Heart left ventricle (tissue), 16 donors: Measurements from ENCODE around the gene ASIC2. TPM values are rescaled to one million over a fixed set of nuclear protein-coding genes. Genes with fewer than 3 reads are reported as not detected.

Source experiments
- ATAC-seq, 4 donors: fragments of 200-7000 bp; cut with Tn5 transposase; one replicate each; pipeline ENCODE4 v1.9.1; 2020 to 2022; ENCODE audit warnings: moderate library complexity in 4 of 4, mild to moderate bottlenecking in 3 of 4, moderate number of reproducible peaks in 1 of 4
- DNase-seq, 5 donors: peaks; one replicate each; pipeline ENCODE4 v3.0.0-alpha.2; 2020
- H3K27ac ChIP-seq, 12 donors: fragments of 200-600 bp; sonication (generic) in 4 of 12; one replicate each; pipeline versions ENCODE4 v1.5.0 to v1.8.0; 2016 to 2022; ENCODE audit warnings: mild to moderate bottlenecking in 2 of 12
- H3K27me3 ChIP-seq, 9 donors: fragments of 200-600 bp; sonication (generic) in 2 of 9; one replicate each; pipeline versions ENCODE4 v1.5.1 to v1.8.0; 2016 to 2022; ENCODE audit warnings: mild to moderate bottlenecking in 3 of 9
- H3K36me3 ChIP-seq, 9 donors: fragments of 200-600 bp; sonication (generic) in 2 of 9; one replicate each; pipeline versions ENCODE4 v1.5.0 to v1.8.0; 2018 to 2022; ENCODE audit warnings: mild to moderate bottlenecking in 2 of 9
- H3K4me1 ChIP-seq, 12 donors: fragments of 200-600 bp; sonication (generic) in 4 of 12; one replicate each; pipeline versions ENCODE4 v1.5.0 to v1.8.0; 2016 to 2022; ENCODE audit warnings: mild to moderate bottlenecking in 3 of 12
- H3K4me3 ChIP-seq, 12 donors: fragments of 200-600 bp; sonication (generic) in 4 of 12; one replicate each; pipeline versions ENCODE4 v1.5.0 to v1.8.0; 2017 to 2022; ENCODE audit warnings: mild to moderate bottlenecking in 9 of 12, moderate library complexity in 4 of 12
- H3K9me3 ChIP-seq, 12 donors: fragments of 200-600 bp; sonication (generic) in 4 of 12; one replicate each; pipeline versions ENCODE4 v1.5.0 to v1.8.0; 2016 to 2022; ENCODE audit warnings: mild to moderate bottlenecking in 1 of 12
- POLR2A ChIP-seq, 2 donors: fragments of 450-650 bp; IDR thresholded peaks; one replicate each; pipeline ENCODE4 v1.6.1; 2017; ENCODE audit warnings: antibody characterized with exemption in 2 of 2, mild to moderate bottlenecking in 2 of 2, moderate library complexity in 2 of 2
- WGBS, 4 donors: extraction: QIAGEN DNeasy Blood & Tissue Kit in 2 of 4; methylation state at CpG; one replicate each; pipeline versions ENCODE4 v1.1.5 to v1.1.7; 2013 to 2018; 5-methylcytosine and 5-hydroxymethylcytosine counted together
- intact Hi-C, 10 donors: fragments of 100-400 bp; cut with DNase I; formaldehyde crosslinking; loops; one replicate each; pipeline versions ENCODE4 v1.11.1 to v1.14.2; 2022
- polyA plus RNA-seq, 2 donors: library from polyadenylated mRNA; stranded (reverse); fragments of 200-250 nt; gene quantifications; one replicate each; pipeline ENCODE4 v1.2.3, GENCODE V29; 2013
- total RNA-seq, 9 donors: library from RNA; depleted of rRNA in 2 of 9; stranded (reverse); fragments of >200 nt in 2 of 9; fragmentation: NEBNext Ultra II Directional in 3 of 9; extraction: Animal tissue kit (Norgen Biotek cat#: 25700) in 3 of 9; gene quantifications; one replicate each; pipeline versions ENCODE4 v1.1.0 to v1.2.4, GENCODE V29; 2016 to 2023
- TF ChIP-seq, protein P1 (sequence below), 12 donors: fragments of 200-600 bp; sonication (generic) in 4 of 12; IDR thresholded peaks; one replicate each; pipeline versions ENCODE4 v1.5.0 to v1.8.0; 2018 to 2022; ENCODE audit warnings: antibody characterized with exemption in 12 of 12, mild to moderate bottlenecking in 5 of 12
- donor health status: ischemic (EF 13 %, LVEDD 7.1; RV severe dilation, severe dysfunction).
- donor health status: healthy with polysubstance abuse.
- donor health status: DM: no; HTN: yes; CAD: no.
- donor health status: DM: no; HTN: no; CAD: no.
- donor health status: ischemic (EF 25% LVEDD 6.9; RV normal size, moderate dysfunction).
- donor health status: ischemic (EF 25% LVEDD 5.7; RV mildly dilated, moderate dysfunction).
- donor health status: healthy.
- donor health status: DM: yes; HTN: yes; CAD: no.
- donor health status: ischemic (EF 35%, LVEDD 5.7; RV mildly dilated, moderate dysfunction).
- donor health status: nonischemic (EF 11% LVEDD 7.7; RV severe dilation, severe dysfunction).
- donor health status: DM: yes; HTN: yes; CAD: no.
- donor health status: PGD.
- donor health status: ischemic (EF 29% LVEDD 5.4; RV normal size, mild dysfunction).
- donor health status: nonischemic (EF 23%, LVEDD 6.1; RV moderate dilation, normal function).

The ASIC2 gene
- total and polyA plus RNA-seq, 11 donors: 1.1 TPM; not detected in 10

DNA sequence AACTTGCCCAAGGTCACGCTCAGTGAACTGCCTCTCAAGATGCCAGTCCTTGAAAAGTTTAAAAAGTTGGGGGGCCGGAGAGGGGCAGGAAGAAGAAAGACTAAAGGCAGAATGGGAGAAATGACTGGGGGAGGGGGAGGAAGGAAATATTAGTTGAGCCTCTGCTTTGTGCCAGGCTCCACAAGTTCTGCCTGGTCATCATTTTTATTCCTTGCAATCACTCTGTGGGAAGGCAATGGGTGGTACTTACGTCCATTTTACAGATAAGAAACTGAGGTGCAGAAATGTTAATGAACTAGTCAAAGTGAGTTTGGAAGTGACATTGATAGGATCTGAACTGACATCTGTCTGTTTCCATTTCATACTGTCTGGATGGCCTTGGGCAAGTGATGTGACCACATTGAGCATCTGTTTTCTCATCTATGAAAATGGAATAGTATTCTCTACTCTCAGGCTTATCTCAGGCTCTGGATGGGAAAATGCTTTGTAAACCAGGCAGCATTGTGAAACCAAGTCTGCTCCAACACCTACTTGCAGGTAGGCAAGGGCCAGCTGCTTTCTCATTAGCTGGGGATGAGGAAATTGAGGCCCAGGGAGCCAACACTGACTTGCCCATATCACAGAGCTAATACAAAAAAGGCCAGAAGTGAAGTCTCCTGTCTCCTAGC is 19.2 kb downstream of the ASIC2 start:
- Histone ChIP-seq H3K4me1 (no peaks in the 10 kb centered on the region), H3K27me3 (peaks cover 0 to 20% (median 0%) of the 10 kb centered on the region in 9 donors), H3K27ac (no peak overlapping the region), H3K4me3 (no peak overlapping the region), H3K36me3 (no peaks in the 10 kb centered on the region), H3K9me3 (no peaks in the 10 kb centered on the region)
- ATAC-seq (no peak), DNase-seq (no peak)
- WGBS, 4 donors: 46 to 79% (median 77%) methylated on average over 3 of the region's 3 CpGs
- TF ChIP-seq, protein P1, sequence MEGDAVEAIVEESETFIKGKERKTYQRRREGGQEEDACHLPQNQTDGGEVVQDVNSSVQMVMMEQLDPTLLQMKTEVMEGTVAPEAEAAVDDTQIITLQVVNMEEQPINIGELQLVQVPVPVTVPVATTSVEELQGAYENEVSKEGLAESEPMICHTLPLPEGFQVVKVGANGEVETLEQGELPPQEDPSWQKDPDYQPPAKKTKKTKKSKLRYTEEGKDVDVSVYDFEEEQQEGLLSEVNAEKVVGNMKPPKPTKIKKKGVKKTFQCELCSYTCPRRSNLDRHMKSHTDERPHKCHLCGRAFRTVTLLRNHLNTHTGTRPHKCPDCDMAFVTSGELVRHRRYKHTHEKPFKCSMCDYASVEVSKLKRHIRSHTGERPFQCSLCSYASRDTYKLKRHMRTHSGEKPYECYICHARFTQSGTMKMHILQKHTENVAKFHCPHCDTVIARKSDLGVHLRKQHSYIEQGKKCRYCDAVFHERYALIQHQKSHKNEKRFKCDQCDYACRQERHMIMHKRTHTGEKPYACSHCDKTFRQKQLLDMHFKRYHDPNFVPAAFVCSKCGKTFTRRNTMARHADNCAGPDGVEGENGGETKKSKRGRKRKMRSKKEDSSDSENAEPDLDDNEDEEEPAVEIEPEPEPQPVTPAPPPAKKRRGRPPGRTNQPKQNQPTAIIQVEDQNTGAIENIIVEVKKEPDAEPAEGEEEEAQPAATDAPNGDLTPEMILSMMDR (IDR thresholded peaks at IDR 0.05): no peak
- no peak for TF ChIP-seq POLR2A (IDR thresholded peaks at IDR 0.05)
- intact Hi-C loops: no loop called here

DNA sequence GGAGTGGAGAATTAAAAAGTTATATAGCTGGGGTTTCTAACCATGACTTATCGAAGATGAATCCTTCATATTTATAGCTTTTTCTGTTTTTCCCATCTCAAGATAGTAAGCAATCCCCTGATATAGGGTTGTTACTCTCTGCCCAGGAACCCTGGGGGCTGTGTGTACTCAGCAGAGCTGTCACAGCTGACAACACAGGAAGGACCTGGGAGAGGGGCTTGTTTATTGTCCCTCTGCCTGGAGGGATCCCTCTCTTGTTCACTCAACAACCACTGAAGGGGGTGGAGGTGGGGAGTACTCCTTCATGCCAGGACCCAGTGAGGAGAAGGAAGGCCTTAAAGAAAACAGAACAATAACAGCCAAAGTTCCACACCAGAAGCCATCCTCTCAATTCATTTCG is 19.8 kb downstream of the ASIC2 start:
- DNase-seq (no peak), ATAC-seq (no peak)
- Histone ChIP-seq H3K36me3 (no peaks in the 10 kb centered on the region), H3K27ac (no peak overlapping the region), H3K4me3 (no peak overlapping the region), H3K4me1 (no peaks in the 10 kb centered on the region), H3K27me3 (peaks cover 0 to 16% (median 0%) of the 10 kb centered on the region in 9 donors), H3K9me3 (no peaks in the 10 kb centered on the region)
- no peak for TF ChIP-seq POLR2A (IDR thresholded peaks at IDR 0.05)
- TF ChIP-seq, protein P1 (IDR thresholded peaks at IDR 0.05): no peak
- intact Hi-C loops: no loop called here
- WGBS, 4 donors: 60 to 76% (median 64%) methylated on average over 2 of the region's 2 CpGs

GRCh38 chr17:33272438-33272837 is 20.7 kb downstream of the ASIC2 start:
- WGBS, 4 donors: 79 to 87% (median 86%) methylated on average over 2 of the region's 2 CpGs
- no peak overlapping the region for H3K27ac ChIP-seq
- DNase-seq (no peak), ATAC-seq (no peak)
- H3K4me3 ChIP-seq: no peak overlapping the region
- H3K4me1 ChIP-seq: no peaks in the 10 kb centered on the region
- H3K27me3 ChIP-seq: peaks cover 0 to 19% (median 0%) of the 10 kb centered on the region in 9 donors
- no peaks in the 10 kb centered on the region for H3K9me3 ChIP-seq
- TF ChIP-seq, protein P1 (IDR thresholded peaks at IDR 0.05): no peak
- no peak for TF ChIP-seq POLR2A (IDR thresholded peaks at IDR 0.05)
- intact Hi-C loops: no loop called here
- H3K36me3 ChIP-seq: no peaks in the 10 kb centered on the region

DNA sequence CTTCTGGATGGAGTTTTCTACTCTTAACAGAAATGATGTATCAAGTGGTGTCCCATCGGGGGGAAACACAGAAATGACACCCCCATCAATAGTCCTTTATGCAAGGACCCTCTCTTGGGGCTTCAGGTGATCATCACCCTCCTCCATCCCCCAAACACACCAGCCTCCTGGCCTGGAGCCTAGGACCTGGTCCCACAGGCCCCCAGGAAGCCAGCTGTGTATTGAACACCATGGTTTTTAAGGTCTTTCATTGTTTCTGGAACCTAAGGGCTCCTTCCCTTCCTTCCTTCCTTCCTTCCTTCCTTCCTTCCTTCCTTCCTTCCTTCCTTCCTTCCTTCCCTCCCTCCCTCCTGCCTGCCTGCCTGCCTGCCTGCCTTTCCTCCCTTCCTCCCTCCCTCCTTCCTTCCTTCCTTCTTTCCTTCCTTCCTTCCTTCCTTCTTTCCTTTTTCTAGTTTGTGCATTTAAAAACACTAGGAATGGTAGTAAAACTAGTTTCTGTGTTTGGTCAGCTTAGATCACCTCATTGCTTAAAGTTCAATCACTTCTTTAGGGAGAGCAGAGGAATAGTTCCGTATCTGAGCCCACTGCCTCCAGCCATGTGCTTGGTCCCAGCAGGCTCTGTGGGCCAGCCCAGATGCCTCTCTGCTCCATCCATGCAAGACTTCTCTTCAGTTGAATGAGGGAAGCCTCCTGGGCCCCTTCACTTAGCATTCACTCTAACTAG is 23.6 kb downstream of the ASIC2 start:
- no peaks in the 10 kb centered on the region for H3K36me3 ChIP-seq
- DNase-seq (no peak), ATAC-seq (no peak)
- H3K27me3 ChIP-seq: peaks cover 0 to 14% (median 0%) of the 10 kb centered on the region in 9 donors
- no peaks in the 10 kb centered on the region for H3K4me1 ChIP-seq
- no peak overlapping the region for H3K27ac ChIP-seq
- TF ChIP-seq, protein P1 (IDR thresholded peaks at IDR 0.05): no peak
- TF ChIP-seq POLR2A (IDR thresholded peaks at IDR 0.05): no peak
- WGBS, 4 donors: 82 to 92% (median 86%) methylated on average over 2 of the region's 2 CpGs
- H3K4me3 ChIP-seq: no peak overlapping the region
- H3K9me3 ChIP-seq: no peaks in the 10 kb centered on the region
- intact Hi-C loops: loop anchor here in 1 of 10 donors (10.0 kb wide), 1 partner anchor 65 kb away; no protein-coding TSS in a partner anchor
